ENCODE results near the gene DLGAP4. TPM values are rescaled to one million over a fixed set of nuclear protein-coding genes. Genes with fewer than 3 reads are reported as not detected.

Gene DLGAP4
- total RNA-seq, 1 experiment from 2014 or later, result 15.9 TPM

DNA sequence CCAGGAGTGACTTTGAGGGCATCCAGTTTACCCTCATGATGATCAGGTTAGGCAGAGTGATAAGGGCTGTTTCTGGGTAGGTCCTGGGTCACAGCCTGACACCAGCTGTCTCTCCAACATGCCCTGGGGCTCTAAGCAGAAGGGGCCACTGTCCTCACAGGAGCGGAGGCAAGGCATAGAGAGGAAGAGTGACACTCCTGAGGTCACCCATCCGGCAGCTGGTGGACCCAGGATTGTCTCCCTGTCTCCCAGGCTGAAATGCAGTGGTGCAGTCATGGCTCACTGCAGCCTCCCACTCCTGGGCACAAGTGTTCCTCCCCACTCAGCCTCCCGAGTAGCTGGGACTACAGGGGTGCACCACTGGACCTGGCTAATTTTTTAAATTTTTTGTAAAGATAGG lies 12.0 kb downstream of the DLGAP4 start:
- in situ Hi-C loops (cut with HindIII; ENCODE audit: low sequenced_read_pairs), result no loop called here
- DNase-seq (ENCODE audit: low spot score), result no peak

- DNase-seq (ENCODE audit: low spot score), result no peak
Observed at GRCh38 chr20:36319356-36320260, 13.5 kb downstream of the DLGAP4 start.

DNA sequence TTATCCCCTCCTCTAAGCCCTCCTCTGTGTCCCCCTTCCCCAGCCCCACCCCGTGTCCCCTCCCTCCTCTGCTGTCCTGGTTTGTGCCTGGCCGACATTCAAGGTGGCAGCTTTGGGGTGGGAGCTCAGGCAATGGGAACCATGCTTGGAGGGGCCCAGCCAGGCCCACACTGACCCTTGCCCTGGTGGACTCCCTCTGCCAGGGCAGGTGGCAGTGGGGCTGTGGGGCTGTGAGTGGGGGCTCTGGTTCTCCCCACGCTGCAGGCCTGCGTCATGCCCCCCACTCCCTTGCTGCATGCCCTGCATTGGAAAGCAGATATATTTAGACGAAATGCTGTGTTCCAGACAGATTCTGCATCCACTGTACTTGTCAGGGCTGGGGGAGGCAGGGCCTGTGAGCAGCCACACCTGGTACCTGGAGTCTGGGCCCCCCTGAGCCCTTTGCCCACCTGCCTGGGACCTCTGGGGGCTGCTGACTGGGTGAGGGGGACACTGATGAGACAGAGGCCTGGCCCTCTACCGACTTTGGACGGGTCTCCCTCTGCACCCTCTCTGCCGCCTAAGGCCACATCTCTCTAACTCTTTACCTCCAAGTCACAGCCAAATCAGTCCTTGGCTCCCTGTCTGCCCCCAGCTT lies 14.2 kb downstream of the DLGAP4 start:
- in situ Hi-C loops (cut with HindIII; ENCODE audit: low sequenced_read_pairs), result no loop called here
- no peak for DNase-seq (ENCODE audit: low spot score)

More at GRCh38 chr20:36319356-36320260, 13.5 kb downstream of the DLGAP4 start:
- in situ Hi-C loops (cut with HindIII; ENCODE audit: low sequenced_read_pairs), result no loop called here

DNA sequence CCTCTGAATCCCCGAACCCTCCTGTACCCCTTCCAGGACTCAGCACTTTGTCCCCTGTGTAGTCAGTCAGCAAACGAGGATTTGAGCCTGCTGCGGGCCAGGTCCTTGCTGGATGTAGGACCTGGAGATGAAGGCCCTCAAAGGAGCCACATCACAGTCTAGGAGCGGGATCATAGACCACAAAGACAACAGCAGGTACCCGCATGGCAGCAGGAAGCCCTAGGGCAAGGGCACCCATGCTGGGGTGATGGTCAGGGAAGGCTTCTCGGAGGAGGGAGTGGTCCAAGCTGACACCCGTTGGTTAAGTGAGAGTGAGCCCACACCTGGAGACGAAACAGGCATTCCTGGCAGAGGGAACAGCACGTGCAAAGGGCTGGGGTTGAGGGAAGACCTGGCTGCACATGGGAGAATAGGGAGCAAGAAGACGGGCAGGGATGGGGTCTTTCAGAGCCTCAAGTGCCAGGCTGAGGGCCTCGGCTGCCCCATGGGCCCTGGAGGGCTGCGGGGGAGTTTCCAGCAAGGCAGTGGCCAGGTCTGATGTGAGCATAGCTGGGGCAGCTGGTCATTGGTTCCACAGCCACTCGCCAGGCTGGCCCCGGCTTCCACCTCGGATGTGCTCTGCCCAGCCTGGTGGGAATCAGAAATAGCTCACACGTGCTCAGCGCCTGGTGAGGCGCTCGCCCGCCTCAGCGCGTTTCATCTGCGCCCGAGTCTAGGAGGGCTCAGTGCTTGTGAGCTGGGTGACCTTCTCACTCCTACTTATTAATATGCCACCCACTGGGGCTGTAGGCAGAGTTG lies 15.0 kb downstream of the DLGAP4 start:
- in situ Hi-C loops (cut with HindIII; ENCODE audit: low sequenced_read_pairs), result no loop called here
- DNase-seq (ENCODE audit: low spot score), result no peak

- in situ Hi-C loops (cut with HindIII; ENCODE audit: low sequenced_read_pairs), result no loop called here
- no peak for DNase-seq (ENCODE audit: low spot score)
Observed at GRCh38 chr20:36322131-36322530, 16.0 kb downstream of the DLGAP4 start.

DNA sequence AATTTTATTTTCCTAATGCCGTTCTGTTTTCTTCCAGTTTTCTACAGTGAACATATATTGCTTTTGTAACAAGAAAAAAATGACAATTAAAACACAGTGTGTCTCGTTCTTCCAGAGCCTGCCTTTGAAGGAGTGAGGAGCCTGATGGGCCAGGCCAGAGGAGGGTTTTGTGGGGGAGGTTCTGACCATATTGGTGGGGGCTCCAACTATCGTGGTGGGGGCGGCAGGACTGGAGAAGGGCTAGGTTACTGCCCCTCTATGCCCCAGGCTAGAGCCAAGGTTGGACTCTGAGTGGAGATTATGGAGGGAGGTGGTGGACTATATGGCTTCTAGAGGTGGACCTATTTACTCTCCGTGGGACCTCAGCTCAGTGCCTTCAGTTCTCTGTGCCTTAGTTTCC lies 24.0 kb downstream of the DLGAP4 start:
- in situ Hi-C loops (cut with HindIII; ENCODE audit: low sequenced_read_pairs), result no loop called here
- no peak for DNase-seq (ENCODE audit: low spot score)

GRCh38 chr20:36331209-36331608 lies 25.1 kb downstream of the DLGAP4 start:
- DNase-seq (ENCODE audit: low spot score), result no peak
- in situ Hi-C loops (cut with HindIII; ENCODE audit: low sequenced_read_pairs), result no loop called here

- no peak for DNase-seq (ENCODE audit: low spot score)
- in situ Hi-C loops (cut with HindIII; ENCODE audit: low sequenced_read_pairs), result no loop called here
Observed at GRCh38 chr20:36333841-36334240, 27.7 kb downstream of the DLGAP4 start.

GRCh38 chr20:36334281-36335205 lies 28.4 kb downstream of the DLGAP4 start:
- in situ Hi-C loops (cut with HindIII; ENCODE audit: low sequenced_read_pairs), result no loop called here
- DNase-seq (ENCODE audit: low spot score), result no peak

- in situ Hi-C loops (cut with HindIII; ENCODE audit: low sequenced_read_pairs), result no loop called here
- DNase-seq (ENCODE audit: low spot score), result no peak
Observed at GRCh38 chr20:36335206-36335870, 29.2 kb downstream of the DLGAP4 start.

- no peak for DNase-seq (ENCODE audit: low spot score)
Observed at GRCh38 chr20:36336204-36336603, 30.1 kb downstream of the DLGAP4 start.

GRCh38 chr20:36336954-36337704 lies 31.0 kb downstream of the DLGAP4 start:
- in situ Hi-C loops (cut with HindIII; ENCODE audit: low sequenced_read_pairs), result no loop called here
- no peak for DNase-seq (ENCODE audit: low spot score)

More at GRCh38 chr20:36336204-36336603, 30.1 kb downstream of the DLGAP4 start:
- in situ Hi-C loops (cut with HindIII; ENCODE audit: low sequenced_read_pairs), result no loop called here

DNA sequence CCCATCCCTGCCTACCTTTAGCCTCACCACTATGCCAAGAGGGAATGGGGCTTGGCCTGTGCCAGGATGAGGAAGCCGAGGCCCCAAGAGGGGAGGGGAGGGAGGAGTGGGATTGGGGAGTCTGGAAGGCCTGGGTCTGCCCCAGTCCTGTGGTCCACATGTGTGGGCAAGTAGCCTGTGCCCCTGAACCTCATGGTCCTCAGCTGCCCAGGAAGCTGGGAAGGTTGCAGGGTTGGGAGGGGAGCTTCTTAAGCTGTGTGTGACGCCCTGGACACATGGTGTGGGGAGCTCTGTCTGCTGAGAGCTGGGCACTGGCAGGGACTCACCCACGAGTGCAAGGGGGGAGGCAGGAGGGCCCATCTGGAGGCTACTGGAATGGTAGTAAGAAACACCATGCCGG lies 31.7 kb downstream of the DLGAP4 start:
- no peak for DNase-seq (ENCODE audit: low spot score)
- in situ Hi-C loops (cut with HindIII; ENCODE audit: low sequenced_read_pairs), result no loop called here

GRCh38 chr20:36339646-36340592 lies 33.8 kb downstream of the DLGAP4 start:
- DNase-seq (ENCODE audit: low spot score), result no peak
- in situ Hi-C loops (cut with HindIII; ENCODE audit: low sequenced_read_pairs), result no loop called here

- in situ Hi-C loops (cut with HindIII; ENCODE audit: low sequenced_read_pairs), result no loop called here
- no peak for DNase-seq (ENCODE audit: low spot score)
Observed at GRCh38 chr20:36340593-36340990, 34.5 kb downstream of the DLGAP4 start.

- no peak for DNase-seq (ENCODE audit: low spot score)
- in situ Hi-C loops (cut with HindIII; ENCODE audit: low sequenced_read_pairs), result no loop called here
Observed at GRCh38 chr20:36341331-36342020, 35.3 kb downstream of the DLGAP4 start.
